ENCODE measurements around the gene PSMG2.
"Not testable (repeated sequence)": the region's sequence is repeated elsewhere in the genome, so short reads cannot be mapped to it uniquely, and the experiment has no call there.

The PSMG2 gene

GRCh38 chr18:12726331-12726730 is 23.5 kb downstream of the PSMG2 start:
- DNase-seq = no peak

DNA sequence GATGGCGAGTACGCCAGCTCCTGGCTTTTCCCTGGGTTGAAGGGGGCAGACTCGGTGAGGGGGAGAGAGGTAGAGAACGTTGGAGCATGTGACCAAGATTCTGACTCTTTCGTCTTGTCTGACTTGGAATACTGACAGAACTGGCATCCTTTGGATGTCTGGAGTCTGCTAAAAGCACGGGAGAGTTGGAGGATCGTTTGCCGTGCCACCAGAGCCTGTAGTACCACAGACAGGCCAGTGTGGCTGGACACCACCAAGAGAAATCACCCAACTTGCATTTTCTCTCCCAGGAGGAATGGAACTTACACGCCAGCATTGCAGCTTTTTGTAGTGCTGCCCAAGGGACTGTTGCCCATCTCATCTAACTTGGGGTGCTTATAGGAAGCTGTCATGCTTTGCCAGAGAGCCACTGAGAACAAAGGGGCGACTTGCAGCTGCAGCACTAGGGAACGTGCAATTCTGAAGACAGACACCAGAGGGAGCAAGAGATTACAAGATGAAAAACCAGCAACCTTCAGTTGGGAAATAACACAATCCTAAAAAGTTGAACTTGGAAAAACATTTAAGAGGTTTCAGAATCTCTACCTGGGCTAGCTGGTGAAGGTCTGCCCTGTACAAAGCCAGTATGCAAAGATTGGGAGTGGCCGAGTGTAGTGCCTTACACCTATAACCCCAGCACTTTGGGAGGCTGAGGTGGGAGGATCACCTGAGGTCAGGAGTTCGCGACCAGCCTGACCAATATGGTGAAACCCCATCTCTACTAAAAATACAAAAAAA is 24.1 kb downstream of the PSMG2 start:
- DNase-seq = peak; percentile 38

DNA sequence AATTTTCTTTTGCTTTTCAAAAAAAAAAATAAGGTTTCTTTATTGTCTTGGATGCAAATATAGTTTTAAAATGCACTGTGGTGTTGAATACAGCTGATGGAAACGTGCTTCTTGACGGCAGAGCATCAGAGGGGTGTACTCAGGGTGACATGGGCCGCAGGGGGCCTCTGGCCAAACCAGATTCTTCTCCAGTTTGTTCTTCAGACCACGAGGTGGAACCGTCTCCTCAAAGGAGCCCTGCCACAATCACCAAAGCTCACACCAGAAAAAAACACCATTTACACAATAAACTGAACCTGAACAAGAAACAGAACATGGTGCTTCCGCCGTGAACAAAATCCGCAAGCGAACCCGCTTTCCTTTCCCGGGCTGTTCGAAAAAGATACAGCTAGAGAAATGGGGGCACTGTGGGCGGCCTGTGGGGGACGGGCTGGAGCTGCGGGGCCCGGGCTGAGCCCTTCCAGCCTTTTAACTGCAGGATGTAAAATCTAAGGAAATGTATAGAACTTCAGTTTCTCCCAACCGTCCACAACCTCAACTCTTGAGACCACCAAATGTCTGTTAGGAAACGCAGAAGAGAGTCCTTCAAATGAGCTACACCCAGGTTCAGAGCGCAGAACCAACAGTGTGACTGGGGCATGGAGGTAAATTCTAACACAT is 34.5 kb downstream of the PSMG2 start:
- no peak for DNase-seq

- DNase-seq = no peak
Measured at GRCh38 chr18:12741351-12741750, 38.5 kb downstream of the PSMG2 start.

DNA sequence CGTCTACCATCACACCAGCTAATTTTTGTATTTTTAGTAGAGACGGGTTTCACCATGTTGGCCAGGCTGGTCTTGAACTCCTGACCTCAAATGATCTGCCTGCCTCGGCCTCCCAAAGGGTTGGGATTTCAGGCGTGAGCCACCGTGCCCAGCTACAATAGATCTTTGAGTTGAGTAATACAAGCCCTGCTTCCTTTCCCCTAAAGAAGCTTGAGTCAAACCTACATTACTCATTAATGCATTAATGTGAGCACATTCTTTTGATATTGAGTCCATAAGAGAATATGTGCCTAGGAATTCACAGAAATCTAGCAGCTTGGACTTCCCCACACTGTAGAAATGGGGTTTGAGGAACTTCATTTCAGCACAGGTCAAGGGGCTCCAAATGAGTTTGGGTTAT is 39.6 kb downstream of the PSMG2 start:
- no peak for DNase-seq

DNA sequence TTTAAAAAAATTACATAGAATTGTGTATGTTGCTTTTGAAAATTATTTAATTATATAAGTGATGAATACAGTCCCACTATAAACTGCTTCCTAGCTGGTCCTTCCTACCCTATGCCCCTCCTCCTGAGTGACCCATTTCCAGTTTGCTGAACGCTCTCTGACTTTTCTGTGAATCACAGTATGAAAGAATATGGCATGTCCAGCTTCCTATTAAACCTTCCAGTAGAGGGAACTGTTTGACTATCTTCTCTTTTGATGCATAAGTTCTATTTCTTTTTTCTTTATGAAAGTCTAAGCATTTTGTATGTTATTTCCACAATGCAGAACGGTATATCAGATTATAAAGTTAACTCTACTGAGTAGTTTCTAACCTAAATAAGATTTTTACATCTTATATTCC is 41.3 kb downstream of the PSMG2 start:
- no peak for DNase-seq

GRCh38 chr18:12745095-12745795 is 42.4 kb downstream of the PSMG2 start:
- DNase-seq = no peak

- DNase-seq = no peak
Measured at GRCh38 chr18:12747530-12748315, 44.9 kb downstream of the PSMG2 start.

DNA sequence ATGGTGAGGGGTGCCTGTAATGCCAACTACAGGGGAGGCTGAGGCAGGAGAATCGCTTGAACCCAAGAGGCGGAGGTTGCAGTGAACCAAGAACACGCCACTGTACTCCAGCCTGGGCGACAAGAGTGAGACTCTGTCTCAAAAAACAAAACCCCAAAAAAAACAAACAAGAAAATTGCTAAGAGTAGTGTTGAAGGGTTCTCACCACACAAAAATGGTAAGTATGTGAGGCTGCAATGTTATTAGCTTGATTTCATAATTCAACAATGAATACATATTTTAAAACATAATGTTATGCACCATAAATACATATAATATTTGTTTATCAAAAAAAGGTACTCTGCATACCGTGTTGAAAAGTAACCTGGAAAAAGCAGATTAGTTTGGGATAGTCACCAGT is 45.8 kb downstream of the PSMG2 start:
- DNase-seq = no peak

DNA sequence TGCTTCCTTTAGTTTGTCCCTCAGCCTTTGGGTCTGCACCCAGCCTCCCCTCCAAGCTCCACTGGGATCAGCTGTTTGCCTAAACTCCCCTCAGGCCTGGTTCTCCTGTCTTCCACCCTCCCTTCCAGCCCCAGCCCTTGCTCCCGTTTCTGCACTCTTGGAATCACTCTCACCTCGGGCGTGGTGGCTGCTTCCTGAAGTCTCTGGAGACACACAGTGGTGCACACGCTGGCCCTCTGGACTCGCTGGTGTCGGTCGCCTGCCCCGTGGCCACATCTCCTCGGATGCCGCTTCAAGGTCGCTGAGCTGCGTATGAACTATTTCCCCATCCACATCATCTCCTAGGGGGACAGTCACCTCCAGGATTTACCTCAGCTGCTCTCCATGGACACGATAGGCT is 46.3 kb downstream of the PSMG2 start:
- no peak for DNase-seq

DNA sequence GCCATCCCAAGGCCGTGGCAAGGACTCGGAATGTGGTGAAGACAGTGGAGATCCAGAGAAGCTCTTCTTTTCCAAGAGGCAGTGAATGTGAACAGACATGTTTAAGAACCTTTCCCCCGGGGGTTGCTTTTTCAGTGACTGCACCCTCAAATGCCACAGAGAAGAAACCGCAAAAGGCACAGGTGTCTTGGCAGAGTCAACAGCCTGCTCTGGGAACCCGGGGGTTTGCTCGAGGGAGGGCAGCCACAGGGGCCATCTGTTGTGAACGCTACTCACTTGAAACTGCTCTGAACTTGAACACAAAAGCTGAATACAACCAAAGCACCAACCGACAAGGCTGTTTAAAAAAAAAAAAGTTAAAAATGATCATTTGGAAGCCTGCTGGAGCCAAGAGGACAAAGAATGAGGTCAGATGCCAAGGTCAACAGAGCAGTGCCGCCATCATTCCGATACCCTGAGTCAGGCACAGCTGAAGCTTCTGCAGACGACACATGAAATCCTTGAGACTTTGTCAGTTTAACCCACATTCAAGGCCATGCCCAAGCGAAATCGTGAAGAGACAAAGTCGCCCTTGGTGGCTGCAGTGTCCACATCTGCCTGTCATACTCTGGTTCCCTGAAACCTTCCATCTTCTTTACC is 47.4 kb downstream of the PSMG2 start:
- DNase-seq = no peak

DNA sequence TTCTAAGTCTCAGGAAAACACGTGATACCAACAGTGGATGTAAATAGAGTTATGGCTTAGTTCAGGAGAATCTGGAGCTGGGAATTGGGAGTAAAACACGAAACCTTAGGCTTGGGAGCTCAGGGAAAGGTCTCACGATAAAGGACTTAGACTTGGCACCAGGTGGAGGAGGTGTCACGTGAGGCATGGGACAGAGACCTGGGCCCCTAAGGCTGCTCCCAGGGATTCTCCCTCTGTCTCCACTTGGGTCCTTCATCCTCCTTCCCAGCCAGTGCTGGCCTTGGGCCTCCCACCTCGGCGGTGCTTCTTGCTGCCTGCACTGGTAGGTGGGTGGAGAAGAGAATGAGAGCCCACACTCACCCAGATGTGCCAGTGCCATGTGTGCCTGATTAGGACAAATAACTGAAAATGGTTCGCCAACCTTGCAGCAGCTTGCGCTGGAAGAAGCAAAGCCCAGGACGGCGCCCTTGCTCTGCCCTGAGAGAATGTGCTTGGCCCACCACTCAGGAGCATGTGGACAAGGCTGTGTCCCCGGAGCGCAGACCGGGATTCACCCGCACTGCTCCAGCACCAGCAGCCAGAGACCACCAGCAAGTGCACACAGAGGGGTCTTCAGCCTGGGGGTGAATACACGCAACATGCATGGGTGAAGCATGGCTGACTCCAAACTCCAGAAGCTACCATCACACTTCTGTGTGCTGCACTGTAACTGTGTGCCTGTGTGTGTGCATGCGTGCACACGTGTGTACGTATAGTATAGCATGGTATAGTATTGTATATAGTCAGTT is 48.1 kb downstream of the PSMG2 start:
- no peak for DNase-seq

GRCh38 chr18:12751503-12751884 is 48.7 kb downstream of the PSMG2 start:
- DNase-seq = no peak

DNA sequence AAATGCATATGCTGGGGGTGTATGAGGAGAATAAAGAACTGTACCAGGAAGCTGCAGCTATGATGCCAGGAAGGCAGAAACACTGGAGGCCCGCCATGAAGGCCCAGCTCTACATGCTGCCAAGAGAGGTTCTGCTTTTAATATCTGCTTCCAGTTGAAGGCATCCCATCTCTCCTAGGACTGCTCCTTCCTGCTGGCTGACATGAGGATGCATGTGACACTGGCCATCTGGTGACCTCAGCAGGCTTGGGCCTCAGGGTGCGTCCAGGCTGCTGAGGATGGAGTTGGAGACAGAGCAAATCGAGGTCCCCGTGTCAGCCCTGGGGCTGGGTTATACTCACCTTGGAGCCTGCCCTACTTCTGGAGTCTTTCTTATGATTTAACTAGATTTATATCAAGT is 49.0 kb downstream of the PSMG2 start:
- DNase-seq = no peak

DNA sequence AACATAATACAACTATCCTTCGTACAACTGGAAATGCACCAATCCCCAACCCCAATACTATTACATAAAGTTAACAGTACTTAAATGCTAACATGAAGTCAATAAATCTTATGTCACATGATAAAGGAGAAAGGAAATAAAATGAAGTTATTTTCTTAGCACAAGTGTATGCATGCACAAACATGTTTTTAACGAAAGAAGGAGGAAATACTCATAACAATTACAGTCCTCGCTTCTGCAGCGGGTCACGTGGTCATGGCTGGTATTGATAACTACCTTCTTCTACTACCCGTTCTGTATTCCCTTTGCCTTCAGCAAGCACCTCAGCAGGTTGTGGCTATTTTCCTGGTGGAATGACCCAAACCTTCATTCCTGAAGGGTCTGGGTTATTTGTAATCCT is 51.7 kb downstream of the PSMG2 start:
- DNase-seq = no peak

DNA sequence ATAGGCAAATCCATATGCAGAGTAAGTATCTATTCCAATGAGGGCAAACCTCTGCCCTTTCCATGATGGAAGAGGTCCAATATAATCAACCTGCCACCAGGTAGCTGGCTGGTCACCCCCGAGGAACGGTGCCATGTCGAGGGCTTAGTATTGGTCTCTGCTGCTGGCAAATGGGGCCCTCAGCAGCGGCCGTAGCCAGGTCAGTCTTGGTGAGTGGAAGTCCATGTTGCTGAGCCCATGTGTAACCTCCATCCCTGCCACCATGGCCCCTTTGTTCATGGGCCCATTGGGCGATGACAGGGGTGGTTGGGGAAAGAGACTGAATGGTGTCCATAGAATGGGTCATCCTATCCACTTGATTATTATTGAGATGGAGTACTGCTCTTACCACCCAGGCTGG is 52.8 kb downstream of the PSMG2 start:
- DNase-seq = not testable (repeated sequence)

- DNase-seq = not testable (repeated sequence)
Measured at GRCh38 chr18:12756619-12757239, 53.9 kb downstream of the PSMG2 start.

DNA sequence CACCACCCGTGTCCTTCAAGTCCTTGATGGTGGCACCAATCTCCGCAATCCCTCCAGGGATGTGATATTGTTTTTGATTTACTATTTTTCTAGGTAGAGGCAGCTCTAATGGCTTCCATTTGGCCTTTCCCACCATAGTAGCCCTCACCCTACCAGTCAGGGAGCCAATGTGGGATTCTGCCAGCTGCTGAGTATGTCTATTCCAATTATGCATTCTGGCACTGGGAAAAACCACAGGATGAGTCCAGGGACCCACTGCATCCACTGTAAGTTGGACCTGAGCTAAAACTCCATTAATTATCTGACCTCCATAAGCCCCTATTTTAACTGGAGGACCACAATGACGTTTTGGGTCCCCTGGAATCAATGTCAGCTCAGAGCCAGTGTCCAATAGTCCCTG is 55.7 kb downstream of the PSMG2 start:
- not testable (repeated sequence) for DNase-seq

DNA sequence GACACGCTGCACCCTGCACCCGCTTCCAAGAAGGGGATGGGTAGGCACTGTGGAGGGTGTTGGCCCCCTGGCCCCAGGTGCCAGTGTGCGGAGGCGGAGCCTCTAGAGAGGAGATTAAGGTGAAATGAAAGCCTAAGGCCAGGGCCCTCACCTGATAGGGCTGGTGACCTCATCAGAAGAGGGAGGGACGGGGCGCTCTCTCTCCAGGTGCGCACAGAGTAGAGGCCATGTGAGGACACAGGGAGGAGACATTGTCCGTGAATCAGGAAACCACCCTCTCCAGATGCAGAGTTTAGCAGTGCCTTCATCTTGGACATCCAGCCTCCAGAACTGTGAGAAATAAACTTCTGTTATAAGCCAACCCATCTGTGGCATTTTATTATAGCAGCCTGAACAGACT is 62.3 kb downstream of the PSMG2 start:
- no peak for DNase-seq

GRCh38 chr18:12765586-12765985 is 62.7 kb downstream of the PSMG2 start:
- no peak for DNase-seq

DNA sequence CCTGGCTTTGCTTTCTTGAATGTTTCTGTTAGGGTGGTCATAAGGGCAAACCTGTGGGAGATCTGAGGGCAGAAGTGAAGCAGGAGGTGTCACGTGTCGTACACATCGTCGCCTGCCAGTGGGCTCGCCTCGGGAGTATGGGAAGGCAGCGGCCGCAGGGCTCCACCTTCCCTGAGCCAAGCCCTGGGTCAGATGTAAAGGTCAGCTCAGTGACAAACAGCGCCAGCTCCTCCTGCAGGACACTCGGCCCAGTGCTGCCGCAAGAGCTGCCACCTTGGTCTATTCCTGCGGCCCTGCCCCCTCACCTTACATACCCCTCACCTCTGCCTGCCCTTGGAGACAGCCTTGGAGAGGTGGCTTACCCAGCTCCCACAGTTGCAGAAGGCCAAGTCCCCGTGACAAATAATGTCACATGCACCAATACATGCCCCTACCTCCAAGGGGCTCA is 64.2 kb downstream of the PSMG2 start:
- no peak for DNase-seq

All from activated T-cell treated with anti-CD3 and anti-CD28 coated beads, Interleukin-2, amount 50 U/mL, for 1 hour (primary cell).